Fibroblast of lung (primary cell): ENCODE results near the gene CPZ.
"Not testable (repeated sequence)": the region's sequence is repeated elsewhere in the genome, so short reads cannot be mapped to it uniquely, and the experiment has no call there.

Experiments
- EZH2 ChIP-seq: IDR thresholded peaks from 2 replicates; pipeline ENCODE4 v1.5.1; 2012; ENCODE audit warnings: low read length, control low read depth, mild to moderate bottlenecking; ENCODE audit errors: missing control alignments
- TF ChIP-seq, protein P1 (sequence below), 2 donors: IDR thresholded peaks in 1 of 2; conservative IDR thresholded peaks in 1 of 2; 1 replicate in 1 of 2; 2 replicates in 1 of 2; pipeline ENCODE4 v1.5.1; 2011 to 2012; ENCODE audit warnings: low read length in 2 of 2, control low read depth in 1 of 2, inconsistent platforms in 1 of 2, low read depth in 1 of 2, mild to moderate bottlenecking in 1 of 2

DNA sequence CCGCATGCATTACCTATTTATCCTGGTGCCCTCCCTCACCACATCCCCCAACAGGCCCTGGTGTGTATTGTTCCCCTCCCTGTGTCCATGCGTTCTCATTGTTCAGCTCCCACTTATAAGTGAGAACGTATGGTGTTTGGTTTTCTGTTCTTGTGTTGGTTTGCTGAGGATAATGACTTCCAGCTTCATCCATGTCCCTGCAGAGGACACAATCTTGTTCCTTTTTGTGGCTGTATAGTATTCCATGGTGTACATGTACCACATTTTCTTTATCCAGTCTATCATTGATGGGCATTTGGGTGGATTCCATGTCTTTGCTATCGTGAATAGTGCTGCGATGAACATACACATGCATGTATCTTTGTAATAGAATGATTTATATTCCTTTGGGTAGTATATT, 61.6 kb downstream of the CPZ start:
- TF ChIP-seq, protein P1, sequence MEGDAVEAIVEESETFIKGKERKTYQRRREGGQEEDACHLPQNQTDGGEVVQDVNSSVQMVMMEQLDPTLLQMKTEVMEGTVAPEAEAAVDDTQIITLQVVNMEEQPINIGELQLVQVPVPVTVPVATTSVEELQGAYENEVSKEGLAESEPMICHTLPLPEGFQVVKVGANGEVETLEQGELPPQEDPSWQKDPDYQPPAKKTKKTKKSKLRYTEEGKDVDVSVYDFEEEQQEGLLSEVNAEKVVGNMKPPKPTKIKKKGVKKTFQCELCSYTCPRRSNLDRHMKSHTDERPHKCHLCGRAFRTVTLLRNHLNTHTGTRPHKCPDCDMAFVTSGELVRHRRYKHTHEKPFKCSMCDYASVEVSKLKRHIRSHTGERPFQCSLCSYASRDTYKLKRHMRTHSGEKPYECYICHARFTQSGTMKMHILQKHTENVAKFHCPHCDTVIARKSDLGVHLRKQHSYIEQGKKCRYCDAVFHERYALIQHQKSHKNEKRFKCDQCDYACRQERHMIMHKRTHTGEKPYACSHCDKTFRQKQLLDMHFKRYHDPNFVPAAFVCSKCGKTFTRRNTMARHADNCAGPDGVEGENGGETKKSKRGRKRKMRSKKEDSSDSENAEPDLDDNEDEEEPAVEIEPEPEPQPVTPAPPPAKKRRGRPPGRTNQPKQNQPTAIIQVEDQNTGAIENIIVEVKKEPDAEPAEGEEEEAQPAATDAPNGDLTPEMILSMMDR (conservative IDR thresholded peaks at IDR 0.05 in 1 of 2, IDR thresholded peaks at IDR 0.05 in 1 of 2; ENCODE audit: low read depth in 1 of 2, low read length in 2 of 2): not testable (repeated sequence)
- TF ChIP-seq EZH2: not testable (repeated sequence)
